Ecto neural progenitor cell (in vitro differentiated cells): Measurements from ENCODE around the gene DYNC2I2.

Experiments used
- DNase-seq: peaks from one replicate; pipeline ENCODE4 v3.0.0-alpha.2; 2018; ENCODE audit warnings: low spot score

DYNC2I2 gene

GRCh38 chr9:128635266-128636023 lies 21.2 kb downstream of the DYNC2I2 start:
- DNase-seq, result peak; percentile 76

GRCh38 chr9:128634651-128635262 lies 21.9 kb downstream of the DYNC2I2 start:
- no peak for DNase-seq

- DNase-seq, result no peak
Measured at GRCh38 chr9:128634111-128634510, 22.5 kb downstream of the DYNC2I2 start.

- no peak for DNase-seq
Measured at GRCh38 chr9:128633601-128634000, 23.0 kb downstream of the DYNC2I2 start.

GRCh38 chr9:128633057-128633456 lies 23.6 kb downstream of the DYNC2I2 start:
- DNase-seq, result no peak

- no peak for DNase-seq
Measured at GRCh38 chr9:128632486-128632885, 24.2 kb downstream of the DYNC2I2 start.

GRCh38 chr9:128632066-128632465 lies 24.6 kb downstream of the DYNC2I2 start:
- DNase-seq, result no peak

GRCh38 chr9:128631636-128632035 lies 25.0 kb downstream of the DYNC2I2 start:
- no peak for DNase-seq

GRCh38 chr9:128629852-128630545 lies 26.6 kb downstream of the DYNC2I2 start:
- DNase-seq, result no peak

GRCh38 chr9:128629136-128629535 lies 27.5 kb downstream of the DYNC2I2 start:
- no peak for DNase-seq

GRCh38 chr9:128628471-128629048 lies 28.1 kb downstream of the DYNC2I2 start:
- DNase-seq, result no peak

GRCh38 chr9:128627906-128628305 lies 28.7 kb downstream of the DYNC2I2 start:
- DNase-seq, result no peak

GRCh38 chr9:128627127-128627715 lies 29.4 kb downstream of the DYNC2I2 start:
- DNase-seq, result no peak

GRCh38 chr9:128626181-128626580 lies 30.5 kb downstream of the DYNC2I2 start:
- no peak for DNase-seq

GRCh38 chr9:128625391-128626146 lies 31.1 kb downstream of the DYNC2I2 start:
- no peak for DNase-seq

- no peak for DNase-seq
Measured at GRCh38 chr9:128624566-128624965, 32.1 kb downstream of the DYNC2I2 start.

- no peak for DNase-seq
Measured at GRCh38 chr9:128621730-128622455, 34.8 kb downstream of the DYNC2I2 start.

GRCh38 chr9:128619779-128620178 lies 36.9 kb downstream of the DYNC2I2 start:
- no peak for DNase-seq

GRCh38 chr9:128619127-128619526 lies 37.5 kb downstream of the DYNC2I2 start:
- DNase-seq, result no peak

GRCh38 chr9:128617943-128618342 lies 38.7 kb downstream of the DYNC2I2 start:
- DNase-seq, result no peak

GRCh38 chr9:128615571-128615970 lies 41.1 kb downstream of the DYNC2I2 start:
- no peak for DNase-seq
